H9 (cell line): ENCODE measurements around the gene TMC3. TPM values are rescaled to one million over a fixed set of nuclear protein-coding genes. Genes with fewer than 3 reads are reported as not detected.

Experiments used
- DNase-seq: peaks from one replicate; pipeline ENCODE4 v3.0.0-alpha.2; 2017
- H2AFZ ChIP-seq: one replicate; pipeline ENCODE4 v1.6.1; 2013; ENCODE audit warnings: mild to moderate bottlenecking, low read length, control low read depth, moderate library complexity
- H2AK5ac ChIP-seq: 2 replicates; pipeline ENCODE4 v1.6.1; 2013; ENCODE audit warnings: low read length, control low read depth, mixed read lengths; ENCODE audit not compliant: insufficient read length
- H2BK120ac ChIP-seq: one replicate; pipeline ENCODE4 v1.6.1; 2013; ENCODE audit warnings: low read depth, mild to moderate bottlenecking, low read length, control low read depth, inconsistent platforms; ENCODE audit not compliant: poor library complexity, severe bottlenecking
- H2BK12ac ChIP-seq: 2 replicates; pipeline ENCODE4 v1.6.1; 2013; ENCODE audit warnings: low read length, control low read depth, mixed read lengths, low read depth; ENCODE audit not compliant: insufficient read length
- H2BK15ac ChIP-seq: 2 replicates; pipeline ENCODE4 v1.6.1; 2013; ENCODE audit warnings: low read depth, low read length, control low read depth
- H2BK20ac ChIP-seq: one replicate; pipeline ENCODE4 v1.6.1; 2013; ENCODE audit warnings: low read depth, mild to moderate bottlenecking, low read length, control low read depth, inconsistent platforms; ENCODE audit not compliant: poor library complexity, severe bottlenecking
- H2BK5ac ChIP-seq: 2 replicates; pipeline ENCODE4 v1.6.1; 2013; ENCODE audit warnings: low read length, control low read depth, mixed read lengths; ENCODE audit not compliant: insufficient read length
- H3K14ac ChIP-seq: 2 replicates; pipeline ENCODE4 v1.6.1; 2013; ENCODE audit warnings: low read length, control low read depth; ENCODE audit not compliant: insufficient read depth
- H3K18ac ChIP-seq: 2 replicates; pipeline ENCODE4 v1.6.1; 2013; ENCODE audit warnings: low read depth, mild to moderate bottlenecking, mixed read lengths, low read length, control low read depth; ENCODE audit not compliant: insufficient read length
- H3K23ac ChIP-seq: 2 replicates; pipeline ENCODE4 v1.6.1; 2013; ENCODE audit warnings: low read length, control low read depth, mixed read lengths, low read depth; ENCODE audit not compliant: insufficient read length
- H3K23me2 ChIP-seq: 2 replicates; pipeline ENCODE4 v1.6.1; 2013; ENCODE audit warnings: low read depth, mild to moderate bottlenecking, mixed read lengths, low read length, control low read depth; ENCODE audit not compliant: insufficient read length, poor library complexity, severe bottlenecking
- H3K27ac ChIP-seq: 2 replicates; pipeline ENCODE4 v1.5.1; 2013; ENCODE audit warnings: low read length, control low read depth, mixed read lengths, low read depth; ENCODE audit not compliant: insufficient read length
- H3K27me3 ChIP-seq: 2 replicates; pipeline ENCODE4 v1.6.1; 2013; ENCODE audit warnings: low read length, control low read depth, inconsistent platforms; ENCODE audit not compliant: insufficient read depth
- H3K4ac ChIP-seq: 2 replicates; pipeline ENCODE4 v1.6.1; 2013; ENCODE audit warnings: low read depth, mild to moderate bottlenecking, control low read depth, inconsistent platforms, low read length, moderate library complexity
- H3K4me1 ChIP-seq: 2 replicates; pipeline ENCODE4 v1.6.1; 2013; ENCODE audit warnings: low read length, control low read depth, inconsistent platforms; ENCODE audit not compliant: insufficient read depth
- H3K4me2 ChIP-seq: 2 replicates; pipeline ENCODE4 v1.6.1; 2013; ENCODE audit warnings: low read length, control low read depth, mixed read lengths; ENCODE audit not compliant: insufficient read length, insufficient read depth
- H3K56ac ChIP-seq: 2 replicates; pipeline ENCODE4 v1.6.1; 2013; ENCODE audit warnings: low read depth, mild to moderate bottlenecking, mixed read lengths, low read length, control low read depth; ENCODE audit not compliant: insufficient read length
- H3K79me1 ChIP-seq: 2 replicates; pipeline ENCODE4 v1.6.1; 2013; ENCODE audit warnings: low read depth, mild to moderate bottlenecking, moderate library complexity, low read length, control low read depth, inconsistent platforms; ENCODE audit not compliant: insufficient read depth, poor library complexity, severe bottlenecking
- H3K79me2 ChIP-seq: 2 replicates; pipeline ENCODE4 v1.6.1; 2013; ENCODE audit warnings: low read length, control low read depth, inconsistent platforms; ENCODE audit not compliant: insufficient read depth
- H3K9ac ChIP-seq: 2 replicates; pipeline ENCODE4 v1.6.1; 2013; ENCODE audit warnings: low read length, control low read depth, mixed read lengths; ENCODE audit not compliant: insufficient read length; ENCODE audit errors: extremely low read depth
- H3K9me3 ChIP-seq: one replicate; pipeline ENCODE4 v1.6.1; 2013; ENCODE audit warnings: low read depth, low read length, inconsistent platforms; ENCODE audit not compliant: control insufficient read depth
- H3T11ph ChIP-seq: one replicate; pipeline ENCODE4 v1.6.1; 2013; ENCODE audit warnings: mild to moderate bottlenecking, low read length, control low read depth, inconsistent platforms
- H4K20me1 ChIP-seq: one replicate; pipeline ENCODE4 v1.6.1; 2013; ENCODE audit not compliant: control insufficient read depth, insufficient read length, insufficient read depth
- H4K5ac ChIP-seq: 2 replicates; pipeline ENCODE4 v1.6.1; 2013; ENCODE audit warnings: low read depth, mild to moderate bottlenecking, mixed read lengths, low read length, control low read depth; ENCODE audit not compliant: insufficient read length
- H4K8ac ChIP-seq: replicated peaks from 2 replicates; pipeline ENCODE4 v1.6.1; 2013; ENCODE audit warnings: low read length, control low read depth, mixed read lengths, low read depth; ENCODE audit not compliant: insufficient read length
- H4K91ac ChIP-seq: 2 replicates; pipeline ENCODE4 v1.6.1; 2013; ENCODE audit warnings: low read depth, mild to moderate bottlenecking, moderate library complexity, mixed read lengths, low read length, control low read depth; ENCODE audit not compliant: insufficient read length
- H3K27ac Mint-ChIP-seq, 3 experiments: 2 replicates in 2 of 3; 3 replicates in 1 of 3; pipeline ENCODE4 v1.8.0; 2020 to 2021; ENCODE audit warnings: mixed read lengths in 3 of 3, mild to moderate bottlenecking in 1 of 3, moderate library complexity in 1 of 3
- H3K27me3 Mint-ChIP-seq: 2 replicates; pipeline ENCODE4 v1.8.0; 2021; ENCODE audit warnings: low read depth, mild to moderate bottlenecking, moderate library complexity, mixed read lengths
- H3K36me3 Mint-ChIP-seq, 3 experiments: 2 replicates in 2 of 3; 3 replicates in 1 of 3; pipeline ENCODE4 v1.8.0; 2020 to 2021; ENCODE audit warnings: low read depth in 3 of 3, mixed read lengths in 3 of 3; ENCODE audit not compliant: insufficient read depth in 1 of 3
- H3K4me1 Mint-ChIP-seq, 2 experiments: 2 replicates each; pipeline ENCODE4 v1.8.0; 2020; ENCODE audit warnings: mixed read lengths in 2 of 2
- H3K4me3 Mint-ChIP-seq, 2 experiments: 2 replicates in 1 of 2; 3 replicates in 1 of 2; pipeline ENCODE4 v1.8.0; 2020 to 2021; ENCODE audit warnings: mild to moderate bottlenecking in 2 of 2, mixed read lengths in 2 of 2, moderate library complexity in 1 of 2
- H3K9me3 Mint-ChIP-seq, 2 experiments: 2 replicates in 1 of 2; 3 replicates in 1 of 2; pipeline ENCODE4 v1.8.0; 2020; ENCODE audit warnings: mild to moderate bottlenecking in 2 of 2, mixed read lengths in 2 of 2, moderate library complexity in 1 of 2
- WGBS: extraction: QIAGEN DNeasy Blood & Tissue Kit; methylation state at CpG from one replicate; pipeline ENCODE4 v1.1.7; 2013; ENCODE audit warnings: missing lambda C conversion rate, low lambda C conversion rate, mixed read lengths; ENCODE audit not compliant: insufficient read length; ENCODE audit errors: extremely low coverage; 5-methylcytosine and 5-hydroxymethylcytosine counted together
- total RNA-seq: library from RNA; stranded (reverse); gene quantifications from 2 replicates; pipeline ENCODE4 v1.2.1, GENCODE V29; 2021
- TF ChIP-seq, protein P1 (sequence below): fragments of 200-600 bp; sonication (generic); conservative IDR thresholded peaks from 3 replicates; pipeline ENCODE4 v1.8.0; 2021; ENCODE audit warnings: antibody characterized with exemption, mild to moderate bottlenecking

Gene TMC3
- total RNA-seq, 1 experiment from 2014 or later, result not detected

DNA sequence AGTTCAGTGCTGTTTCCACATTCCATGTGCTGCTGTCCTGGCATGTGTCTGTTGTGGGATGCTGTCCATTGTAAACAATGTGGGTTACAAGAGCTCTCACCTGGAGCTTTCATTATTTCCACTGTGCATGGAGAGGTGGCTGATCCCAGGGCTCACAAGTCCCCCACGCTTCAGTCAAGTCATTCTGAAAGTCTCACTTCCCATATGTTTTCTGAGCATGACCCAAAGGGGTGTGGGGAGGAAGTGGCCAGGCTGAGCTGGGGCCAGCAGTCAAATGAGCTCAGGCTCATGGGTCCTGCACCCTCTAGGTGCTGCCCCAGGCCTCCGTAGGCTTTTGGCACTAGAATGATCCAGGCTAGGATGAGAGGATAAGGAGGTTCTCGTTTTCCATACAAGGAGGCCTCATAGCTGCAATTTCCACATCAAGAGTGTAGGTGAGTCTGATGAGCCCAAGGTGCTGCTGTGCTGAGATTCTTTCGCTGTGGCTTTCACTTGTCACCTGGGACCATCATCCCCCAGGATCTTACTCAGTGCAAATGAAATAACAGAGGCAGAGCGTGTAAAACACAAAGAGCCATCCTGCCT lies 72.1 kb downstream of the TMC3 start:
- Histone ChIP-seq H2BK12ac (no peak overlapping the region), H3K4me2 (no peak overlapping the region), H3K4me1 (peaks cover 4% of the 10 kb centered on the region; the same call in 1 of the 2 replicates), H2BK120ac (no peak overlapping the region), H3K79me2 (no peaks in the 10 kb centered on the region), H3K27ac (no peak overlapping the region), H2AK5ac (no peak overlapping the region), H3K23me2 (no peaks in the 10 kb centered on the region), H2BK15ac (no peak overlapping the region), H4K91ac (no peak overlapping the region), H2BK20ac (no peak overlapping the region), H3K23ac (no peak overlapping the region), H3K18ac (no peak overlapping the region), H2BK5ac (no peak overlapping the region), H3T11ph (no peak overlapping the region), H3K79me1 (no peaks in the 10 kb centered on the region), H3K56ac (no peak overlapping the region), H3K27me3 (no peaks in the 10 kb centered on the region), H3K14ac (no peak overlapping the region), H3K9me3 (no peaks in the 10 kb centered on the region), H4K5ac (no peak overlapping the region), H4K20me1 (no peaks in the 10 kb centered on the region), H4K8ac (no peak overlapping the region), H3K9ac (no peak overlapping the region), H3K4ac (no peak overlapping the region), H2AFZ (no peak overlapping the region)
- Mint-ChIP-seq H3K9me3 (no peaks in the 10 kb centered on the region), H3K4me3 (no peak overlapping the region), H3K27me3 (peaks cover 4% of the 10 kb centered on the region), H3K4me1 (peaks cover 31 to 33% of the 10 kb centered on the region in 2 experiments), H3K27ac (no peak overlapping the region; a peak in 1 of 7 replicates), H3K36me3 (peaks cover 0 to 2% (median 0%) of the 10 kb centered on the region in 3 experiments; a peak in 1 of 7 replicates)
- no CpG with 5 or more reads among the region's 5 CpGs for WGBS
- DNase-seq, result no peak
- TF ChIP-seq, protein P1, sequence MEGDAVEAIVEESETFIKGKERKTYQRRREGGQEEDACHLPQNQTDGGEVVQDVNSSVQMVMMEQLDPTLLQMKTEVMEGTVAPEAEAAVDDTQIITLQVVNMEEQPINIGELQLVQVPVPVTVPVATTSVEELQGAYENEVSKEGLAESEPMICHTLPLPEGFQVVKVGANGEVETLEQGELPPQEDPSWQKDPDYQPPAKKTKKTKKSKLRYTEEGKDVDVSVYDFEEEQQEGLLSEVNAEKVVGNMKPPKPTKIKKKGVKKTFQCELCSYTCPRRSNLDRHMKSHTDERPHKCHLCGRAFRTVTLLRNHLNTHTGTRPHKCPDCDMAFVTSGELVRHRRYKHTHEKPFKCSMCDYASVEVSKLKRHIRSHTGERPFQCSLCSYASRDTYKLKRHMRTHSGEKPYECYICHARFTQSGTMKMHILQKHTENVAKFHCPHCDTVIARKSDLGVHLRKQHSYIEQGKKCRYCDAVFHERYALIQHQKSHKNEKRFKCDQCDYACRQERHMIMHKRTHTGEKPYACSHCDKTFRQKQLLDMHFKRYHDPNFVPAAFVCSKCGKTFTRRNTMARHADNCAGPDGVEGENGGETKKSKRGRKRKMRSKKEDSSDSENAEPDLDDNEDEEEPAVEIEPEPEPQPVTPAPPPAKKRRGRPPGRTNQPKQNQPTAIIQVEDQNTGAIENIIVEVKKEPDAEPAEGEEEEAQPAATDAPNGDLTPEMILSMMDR, result no peak
